HG03108 (cell line): Measurements from ENCODE around the gene RNF208.

ENCODE experiments used
- ATAC-seq: cut with Tn5 transposase; IDR thresholded peaks from one replicate; pipeline ENCODE4 v1.9.1; 2021; ENCODE audit warnings: moderate library complexity; ENCODE audit not compliant: unreplicated experiment

The RNF208 gene

GRCh38 chr9:137228506-137228967 lies 6.5 kb upstream of the RNF208 start:
- ATAC-seq, result no peak

- no peak for ATAC-seq
Observed at GRCh38 chr9:137227853-137228505, 5.9 kb upstream of the RNF208 start.

- ATAC-seq, result no peak
Observed at GRCh38 chr9:137227054-137227852, 5.2 kb upstream of the RNF208 start, which contains the start of gene RNF224. Gene RNF224 (plus strand): TSS chr9:137227502. CDS start chr9:137228336, 834 bp downstream.

- no peak for ATAC-seq
Observed at GRCh38 chr9:137226338-137227053, 4.5 kb upstream of the RNF208 start.

GRCh38 chr9:137225699-137226331 lies 3.8 kb upstream of the RNF208 start:
- ATAC-seq, result no peak

- ATAC-seq, result no peak
Observed at GRCh38 chr9:137224830-137225694, 3.0 kb upstream of the RNF208 start, which contains the start of gene CYSRT1. Gene CYSRT1 (plus strand): TSS chr9:137225174. CDS start chr9:137225622, 448 bp downstream.

- peak; percentile 76 for ATAC-seq
Observed at GRCh38 chr9:137223078-137223970, 1.3 kb upstream of the RNF208 start.

GRCh38 chr9:137221506-137222111 lies 431 bp downstream of the RNF208 start:
- ATAC-seq, result no peak

- ATAC-seq, result no peak
Observed at GRCh38 chr9:137221095-137221505, 940 bp downstream of the RNF208 start.

GRCh38 chr9:137220317-137221094 lies 1.5 kb downstream of the RNF208 start:
- ATAC-seq, result no peak

GRCh38 chr9:137219757-137220316 lies 2.2 kb downstream of the RNF208 start:
- ATAC-seq, result no peak

- ATAC-seq, result no peak
Observed at GRCh38 chr9:137218754-137219271, 3.2 kb downstream of the RNF208 start.

GRCh38 chr9:137218212-137218753 lies 3.8 kb downstream of the RNF208 start:
- no peak for ATAC-seq

GRCh38 chr9:137217276-137218211 lies 4.5 kb downstream of the RNF208 start:
- no peak for ATAC-seq

- no peak for ATAC-seq
Observed at GRCh38 chr9:137216188-137216965, 5.7 kb downstream of the RNF208 start.
